Breast epithelium (tissue), 4 donors: Measurements from ENCODE around the gene EIF2B4. TPM values are rescaled to one million over a fixed set of nuclear protein-coding genes. Genes with fewer than 3 reads are reported as not detected.

Experiments used
- DNase-seq, 2 donors: peaks; one replicate each; pipeline ENCODE4 v3.0.0-alpha.2; 2019; ENCODE audit warnings: low spot score in 2 of 2
- H3K27ac ChIP-seq, 2 donors: fragments of 200-600 bp; sonication (generic) in 1 of 2; one replicate each; pipeline ENCODE4 v1.5.1; 2016 to 2019; ENCODE audit warnings: mild to moderate bottlenecking in 1 of 2
- H3K27me3 ChIP-seq, 2 donors: fragments of 200-600 bp; sonication (generic) in 1 of 2; one replicate each; pipeline versions ENCODE4 v1.5.1 to v1.6.0; 2017 to 2019; ENCODE audit warnings: control low read depth in 1 of 2, mild to moderate bottlenecking in 1 of 2
- H3K36me3 ChIP-seq: fragments of 200-600 bp; one replicate; pipeline ENCODE4 v1.5.1; 2019
- H3K4me1 ChIP-seq, 2 donors: fragments of 200-600 bp; sonication (generic); one replicate each; pipeline ENCODE4 v1.5.1; 2016 to 2019; ENCODE audit warnings: control low read depth in 1 of 2
- H3K4me3 ChIP-seq, 3 donors: fragments of 200-600 bp; sonication (generic); 1 replicate in 2 of 3; 2 replicates in 1 of 3; pipeline ENCODE4 v1.5.1; 2016 to 2019; ENCODE audit warnings: mild to moderate bottlenecking in 3 of 3, moderate library complexity in 2 of 3
- H3K9me3 ChIP-seq, 2 donors: fragments of 200-600 bp; sonication (generic) in 1 of 2; one replicate each; pipeline ENCODE4 v1.5.1; 2016 to 2019; ENCODE audit warnings: control low read depth in 1 of 2
- CTCF ChIP-seq, 3 donors: fragments of 450-650 bp; IDR thresholded peaks; one replicate each; pipeline ENCODE4 v1.5.1; 2016 to 2017; ENCODE audit warnings: antibody characterized with exemption in 3 of 3, mild to moderate bottlenecking in 3 of 3, moderate library complexity in 3 of 3
- POLR2A ChIP-seq: fragments of 450-650 bp; IDR thresholded peaks from one replicate; pipeline ENCODE4 v1.6.1; 2016; ENCODE audit warnings: antibody characterized with exemption, mild to moderate bottlenecking, moderate library complexity
- POLR2AphosphoS5 ChIP-seq, 3 donors: sonication (generic); formaldehyde crosslinking; IDR thresholded peaks; one replicate each; pipeline ENCODE4 v1.6.1; 2017; ENCODE audit warnings: antibody characterized with exemption in 3 of 3
- intact Hi-C: fragments of 100-400 bp; cut with DNase I; formaldehyde crosslinking; loops from one replicate; pipeline ENCODE4 v1.15.1; 2023; ENCODE audit warnings: low total_unique reads
- total RNA-seq, 3 donors: library from RNA; depleted of rRNA; stranded (reverse); fragments of >200 nt; gene quantifications; one replicate each; pipeline ENCODE4 v1.1.0, GENCODE V29; 2016

Gene EIF2B4
- total RNA-seq, 3 donors from 2014 or later: 38.1 to 48.9 (median 47.9) TPM

- Histone ChIP-seq H3K27ac (no peak overlapping the region), H3K4me1 (peaks cover 2 to 9% of the 10 kb centered on the region in 2 donors), H3K9me3 (no peaks in the 10 kb centered on the region), H3K27me3 (no peaks in the 10 kb centered on the region), H3K36me3 (no peaks in the 10 kb centered on the region), H3K4me3 (no peak overlapping the region)
- TF ChIP-seq POLR2AphosphoS5 (IDR thresholded peaks at IDR 0.05): no peak
- TF ChIP-seq CTCF (IDR thresholded peaks at IDR 0.05): no peak
- no peak for TF ChIP-seq POLR2A
- intact Hi-C loops: no loop called here
- no peak for DNase-seq
Observed at GRCh38 chr2:27351802-27352598, 18.1 kb downstream of the EIF2B4 start.

- TF ChIP-seq POLR2A (no peak), CTCF (IDR thresholded peaks at IDR 0.05) (no peak), POLR2AphosphoS5 (IDR thresholded peaks at IDR 0.05) (no peak)
- H3K27ac ChIP-seq: no peak overlapping the region
- intact Hi-C loops: no loop called here
- no peaks in the 10 kb centered on the region for H3K36me3 ChIP-seq
- no peak overlapping the region for H3K4me3 ChIP-seq
- no peaks in the 10 kb centered on the region for H3K9me3 ChIP-seq
- no peak for DNase-seq
- H3K4me1 ChIP-seq: peaks cover 2 to 9% of the 10 kb centered on the region in 2 donors
- no peaks in the 10 kb centered on the region for H3K27me3 ChIP-seq
Observed at GRCh38 chr2:27350106-27350693, 19.9 kb downstream of the EIF2B4 start.

- H3K9me3 ChIP-seq: no peaks in the 10 kb centered on the region
- DNase-seq: no peak
- intact Hi-C loops: no loop called here
- no peaks in the 10 kb centered on the region for H3K27me3 ChIP-seq
- H3K27ac ChIP-seq: no peak overlapping the region
- no peaks in the 10 kb centered on the region for H3K36me3 ChIP-seq
- no peaks in the 10 kb centered on the region for H3K4me1 ChIP-seq
- no peak for TF ChIP-seq POLR2A
- no peak overlapping the region for H3K4me3 ChIP-seq
Observed at GRCh38 chr2:27347641-27348040, 22.5 kb downstream of the EIF2B4 start.

- Histone ChIP-seq H3K9me3 (no peaks in the 10 kb centered on the region), H3K4me1 (no peaks in the 10 kb centered on the region), H3K36me3 (peaks cover 25% of the 10 kb centered on the region), H3K4me3 (no peak overlapping the region), H3K27ac (no peak overlapping the region), H3K27me3 (no peaks in the 10 kb centered on the region)
- intact Hi-C loops: no loop called here
- DNase-seq: no peak
- no peak for TF ChIP-seq POLR2AphosphoS5 (IDR thresholded peaks at IDR 0.05)
- no peak for TF ChIP-seq CTCF (IDR thresholded peaks at IDR 0.05)
- no peak for TF ChIP-seq POLR2A
Observed at GRCh38 chr2:27336173-27336572, 34.0 kb downstream of the EIF2B4 start.

- Histone ChIP-seq H3K27ac (no peak overlapping the region), H3K27me3 (no peaks in the 10 kb centered on the region), H3K4me3 (no peak overlapping the region), H3K9me3 (no peaks in the 10 kb centered on the region), H3K36me3 (peaks cover 25% of the 10 kb centered on the region), H3K4me1 (no peaks in the 10 kb centered on the region)
- intact Hi-C loops: no loop called here
- no peak for TF ChIP-seq POLR2AphosphoS5 (IDR thresholded peaks at IDR 0.05)
- no peak for TF ChIP-seq CTCF (IDR thresholded peaks at IDR 0.05)
- no peak for TF ChIP-seq POLR2A
- DNase-seq: no peak
Observed at GRCh38 chr2:27335311-27335710, 34.8 kb downstream of the EIF2B4 start.
